GM12878 (cell line): ENCODE measurements around the gene LCOR. TPM values are rescaled to one million over a fixed set of nuclear protein-coding genes. Genes with fewer than 3 reads are reported as not detected.
A peak's percentile ranks its signal among the peaks of the same experiment; 100 is the strongest.

ENCODE experiments used
- ATAC-seq: fragments of 200-7000 bp; cut with Tn5 transposase; 3 replicates; pipeline ENCODE4 v1.9.1; 2020; ENCODE audit warnings: mild to moderate bottlenecking, moderate library complexity
- BruUV-seq: library from RNA; stranded (reverse); fragments of 400-500 nt; replicated peaks from 2 replicates; lab custom pipeline; 2021; lab: Mats Ljungman, UMichigan
- CTCF ChIA-PET: fragments of 300-600 bp; sonication (Branson Sonifier 250); formaldehyde crosslinking; extraction: SDS; loops from one replicate; lab custom pipeline; 2021; ENCODE audit warnings: inconsistent platforms; lab: Yijun Ruan, JAX
- POLR2A ChIA-PET: fragments of 350-600 bp; formaldehyde crosslinking; extraction: SDS; loops from one replicate; lab custom pipeline; 2021; ENCODE audit warnings: inconsistent platforms; lab: Charles Lee
- RAD21 ChIA-PET: fragments of 300-600 bp; sonication (Branson Sonifier 250); formaldehyde crosslinking; loops from one replicate; lab custom pipeline; 2023; ENCODE audit warnings: antibody characterized with exemption; ENCODE audit not compliant: unreplicated experiment; lab: Charles Lee
- SMC1A ChIA-PET: fragments of 300-600 bp; sonication (Branson Sonifier 250); formaldehyde crosslinking; loops from one replicate; lab custom pipeline; 2023; ENCODE audit not compliant: unreplicated experiment, uncharacterized antibody; lab: Charles Lee
- DNase-seq: peaks from one replicate; pipeline ENCODE4 v3.0.0-alpha.2; 2011; ENCODE audit warnings: low read depth, low spot score
- FAIRE-seq: peaks from 3 replicates; lab custom pipeline; 2011; peaks lifted over from hg19 to GRCh38; lab: Jason Lieb, UNC
- H2AFZ ChIP-seq: 2 replicates; pipeline ENCODE4 v1.6.0; 2011; ENCODE audit warnings: low read depth, low read length, control low read depth; ENCODE audit not compliant: control insufficient read depth
- H3K27ac ChIP-seq: 2 replicates; pipeline ENCODE4 v1.5.1; 2011; ENCODE audit warnings: control low read depth; ENCODE audit not compliant: control insufficient read depth, insufficient read depth
- H3K27me3 ChIP-seq, 2 experiments: replicated peaks in 1 of 2; 2 replicates each; pipeline versions ENCODE4 v1.6.0 to v1.6.1; 2011; ENCODE audit warnings: low read length in 1 of 2; ENCODE audit not compliant: control insufficient read depth in 2 of 2, insufficient read depth in 2 of 2
- H3K36me3 ChIP-seq, 2 experiments: 2 replicates each; pipeline ENCODE4 v1.5.1; 2011; ENCODE audit warnings: low read length in 1 of 2; ENCODE audit not compliant: control insufficient read depth in 2 of 2, insufficient read depth in 2 of 2
- H3K4me1 ChIP-seq: 2 replicates; pipeline ENCODE4 v1.6.1; 2011; ENCODE audit warnings: mild to moderate bottlenecking, low read length, moderate library complexity, mixed read lengths; ENCODE audit not compliant: control insufficient read depth, insufficient read depth
- H3K4me2 ChIP-seq: 2 replicates; pipeline ENCODE4 v1.6.0; 2011; ENCODE audit warnings: control low read depth; ENCODE audit not compliant: control insufficient read depth, insufficient read depth
- H3K4me3 ChIP-seq: fragments of 200-600 bp; sonication (generic); 2 replicates; pipeline ENCODE4 v1.5.1; 2016
- H3K79me2 ChIP-seq: 2 replicates; pipeline ENCODE4 v1.6.0; 2011; ENCODE audit warnings: low read length; ENCODE audit not compliant: control insufficient read depth, insufficient read depth
- H3K9ac ChIP-seq: 2 replicates; pipeline ENCODE4 v1.8.0; 2011; ENCODE audit warnings: low read length, control low read depth, mixed read lengths; ENCODE audit not compliant: control insufficient read depth, insufficient read depth
- H3K9me3 ChIP-seq: replicated peaks from 3 replicates; pipeline ENCODE4 v1.5.1; 2011; ENCODE audit warnings: mild to moderate bottlenecking, low read length; ENCODE audit not compliant: control insufficient read depth, insufficient read depth
- H4K20me1 ChIP-seq: 2 replicates; pipeline ENCODE4 v1.6.0; 2011; ENCODE audit not compliant: control insufficient read depth, insufficient read depth
- ESRRA ChIP-seq: IDR thresholded peaks from 2 replicates; pipeline ENCODE4 v1.6.1; 2012; ENCODE audit warnings: mild to moderate bottlenecking, low read length, improper control_type of control experiment
- HDAC2 ChIP-seq: fragments of 200-600 bp; sonication (generic); IDR thresholded peaks from 2 replicates; pipeline ENCODE4 v1.6.1; 2017
- NFYB ChIP-seq: IDR thresholded peaks from 2 replicates; pipeline ENCODE4 v1.6.1; 2011; ENCODE audit warnings: low read depth, mild to moderate bottlenecking, low read length, improper control_type of control experiment, moderate library complexity; ENCODE audit not compliant: insufficient read depth
- RUNX3 ChIP-seq: IDR thresholded peaks from 2 replicates; pipeline ENCODE4 v1.6.1; 2012; ENCODE audit warnings: low read length, inconsistent platforms
- TARDBP ChIP-seq: IDR thresholded peaks from 2 replicates; pipeline ENCODE4 v1.6.1; 2016; ENCODE audit warnings: borderline replicate concordance
- WGBS: methylation state at CpG from one replicate; pipeline ENCODE4 v1.1.6; 2016; ENCODE audit warnings: low lambda C conversion rate; ENCODE audit not compliant: insufficient replicate concordance, insufficient coverage; ENCODE audit errors: missing lambda C conversion rate; 5-methylcytosine and 5-hydroxymethylcytosine counted together
- in situ Hi-C: fragments of 300-500 bp; cut with MboI; formaldehyde crosslinking; loops from 9 replicates; pipeline ENCODE4 v1.14.3; 2018; ENCODE audit warnings: mixed read lengths
- intact Hi-C: fragments of 100-400 bp; cut with micrococcal nuclease; formaldehyde crosslinking; loops from one replicate; pipeline ENCODE4 v1.14.2; 2022; ENCODE audit not compliant: unreplicated experiment
- polyA plus RNA-seq, 11 experiments: library from polyadenylated mRNA; depleted of rRNA in 4 of 11; unstranded in 6 of 11; stranded (reverse) in 5 of 11; fragments of >200 nt; fragmentation: Nextera tagmentation in 4 of 11; fragmentation: Illumina TruSeq in 1 of 11; extraction: Ambion mirVana in 4 of 11; extraction: Trizol in 1 of 11; gene quantifications; 1 replicate in 1 of 11; 2 replicates in 10 of 11; pipeline versions ENCODE4 v1.2.1 to v1.2.3, GENCODE V29; 2011 to 2016; ENCODE audit warnings: inconsistent platforms in 2 of 11, missing spikeins in 2 of 11, low read depth in 1 of 11
- total RNA-seq, 4 experiments: library from RNA; depleted of rRNA in 3 of 4; stranded (reverse); fragments of >200 nt in 3 of 4; fragmentation: Illumina TruSeq in 1 of 4; extraction: Trizol in 1 of 4; gene quantifications; 2 replicates each; pipeline versions ENCODE4 v1.2.1 to v1.2.3, GENCODE V29; 2013 to 2021
- TF ChIP-seq, protein P1 (sequence below): fragments of 450-650 bp; IDR thresholded peaks from 2 replicates; pipeline ENCODE4 v1.6.1; 2018; ENCODE audit warnings: mild to moderate bottlenecking, low read depth, moderate library complexity; ENCODE audit not compliant: partially characterized antibody

Gene LCOR
- total and polyA plus RNA-seq, 10 of the 15 experiments (the other 5 are each of a cell fraction or from before 2014, with no cell fraction given), result 1.6 to 22.0 (median 13.2) TPM

DNA sequence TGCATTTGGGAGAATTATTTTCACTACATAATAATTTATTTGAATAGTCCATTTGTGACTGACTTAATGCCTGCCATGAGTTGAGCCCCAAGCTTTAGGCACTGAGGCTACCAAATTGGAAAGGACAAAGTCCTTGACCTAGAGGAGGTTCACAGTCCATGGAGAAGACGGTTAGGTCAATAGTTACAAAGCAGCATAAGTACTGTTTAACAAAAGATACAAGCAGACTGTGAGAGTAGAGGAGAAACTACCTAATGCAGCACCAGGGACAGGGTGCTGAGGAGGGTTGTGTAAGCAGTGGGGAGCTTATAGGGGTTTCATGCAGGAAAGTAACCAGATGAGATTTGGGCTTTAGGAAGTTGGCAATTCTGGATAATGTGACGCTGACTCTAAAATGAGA, 139.2 kb downstream of the LCOR start (continued):
- TF ChIP-seq NFYB, result no peak
- TF ChIP-seq, protein P1, sequence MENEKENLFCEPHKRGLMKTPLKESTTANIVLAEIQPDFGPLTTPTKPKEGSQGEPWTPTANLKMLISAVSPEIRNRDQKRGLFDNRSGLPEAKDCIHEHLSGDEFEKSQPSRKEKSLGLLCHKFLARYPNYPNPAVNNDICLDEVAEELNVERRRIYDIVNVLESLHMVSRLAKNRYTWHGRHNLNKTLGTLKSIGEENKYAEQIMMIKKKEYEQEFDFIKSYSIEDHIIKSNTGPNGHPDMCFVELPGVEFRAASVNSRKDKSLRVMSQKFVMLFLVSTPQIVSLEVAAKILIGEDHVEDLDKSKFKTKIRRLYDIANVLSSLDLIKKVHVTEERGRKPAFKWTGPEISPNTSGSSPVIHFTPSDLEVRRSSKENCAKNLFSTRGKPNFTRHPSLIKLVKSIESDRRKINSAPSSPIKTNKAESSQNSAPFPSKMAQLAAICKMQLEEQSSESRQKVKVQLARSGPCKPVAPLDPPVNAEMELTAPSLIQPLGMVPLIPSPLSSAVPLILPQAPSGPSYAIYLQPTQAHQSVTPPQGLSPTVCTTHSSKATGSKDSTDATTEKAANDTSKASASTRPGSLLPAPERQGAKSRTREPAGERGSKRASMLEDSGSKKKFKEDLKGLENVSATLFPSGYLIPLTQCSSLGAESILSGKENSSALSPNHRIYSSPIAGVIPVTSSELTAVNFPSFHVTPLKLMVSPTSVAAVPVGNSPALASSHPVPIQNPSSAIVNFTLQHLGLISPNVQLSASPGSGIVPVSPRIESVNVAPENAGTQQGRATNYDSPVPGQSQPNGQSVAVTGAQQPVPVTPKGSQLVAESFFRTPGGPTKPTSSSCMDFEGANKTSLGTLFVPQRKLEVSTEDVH, result no peak
- no peak for TF ChIP-seq HDAC2
- TF ChIP-seq TARDBP, result no peak
- TF ChIP-seq, all 136 proteins: peak for 0

DNA sequence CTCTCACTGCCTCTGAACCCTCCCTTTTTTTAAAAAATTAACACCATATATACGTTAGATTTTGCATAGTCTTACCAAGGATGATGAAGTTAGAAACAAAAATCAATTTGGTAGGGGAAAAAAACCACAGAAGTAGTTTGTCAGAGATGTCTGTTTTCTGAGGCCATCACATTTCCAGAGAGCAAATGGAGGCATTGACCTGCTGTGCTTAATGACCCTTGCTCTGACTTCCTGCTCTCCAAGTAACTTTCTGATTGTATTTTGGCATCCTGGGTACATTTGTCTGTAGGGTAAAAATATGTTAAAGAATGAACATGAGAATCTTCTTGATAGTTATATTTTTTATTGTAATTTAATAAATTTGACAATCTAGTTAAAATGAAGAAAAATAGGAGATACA, 140.2 kb downstream of the LCOR start:
- intact Hi-C loops, result no loop called here
- no peaks in the 10 kb centered on the region for H3K9me3 ChIP-seq
- in situ Hi-C loops, result no loop called here
- H3K36me3 ChIP-seq, result no peaks in the 10 kb centered on the region
- CTCF ChIA-PET, result no interaction called here
- POLR2A ChIA-PET, result no interaction called here
- no peaks in the 10 kb centered on the region for H4K20me1 ChIP-seq
- peaks cover 16% of the 10 kb centered on the region for H3K4me1 ChIP-seq
- H2AFZ ChIP-seq, result no peak overlapping the region
- no peaks in the 10 kb centered on the region for H3K27me3 ChIP-seq
- TSS peak; percentile 4 for BruUV-seq
- no peaks in the 10 kb centered on the region; the same call in 1 of the 2 replicates for H3K79me2 ChIP-seq
- no peak for FAIRE-seq
- TF ChIP-seq ESRRA (no peak), RUNX3 (peak; percentile 18; the same call in 1 of the 2 replicates)
- TF ChIP-seq, all 136 proteins: peak for 1
- H3K4me2 ChIP-seq, result no peak overlapping the region
- no peak overlapping the region for H3K9ac ChIP-seq
- no peak for DNase-seq
- SMC1A ChIA-PET, result no interaction called here
- no peak overlapping the region for H3K4me3 ChIP-seq
- peak; percentile 63 for ATAC-seq
- H3K27ac ChIP-seq, result no peak overlapping the region
- 0% methylated on average over 1 of the region's 1 CpG for WGBS
- RAD21 ChIA-PET, result no interaction called here
